ENCODE results near the gene HDAC1.
"Not testable (repeated sequence)": the region's sequence is repeated elsewhere in the genome, so short reads cannot be mapped to it uniquely, and the experiment has no call there.

HDAC1 gene

GRCh38 chr1:32256473-32257226, 35.2 kb upstream of the HDAC1 start:
- no peak overlapping the region for H3K9ac ChIP-seq (ENCODE audit: low read depth, low read length, poor library complexity, severe bottlenecking)
- peaks cover 91% of the 10 kb centered on the region for H3K79me2 ChIP-seq (ENCODE audit: insufficient read depth, low read length)
- H3K4me1 ChIP-seq (ENCODE audit: insufficient read depth, low read length, poor library complexity, severe bottlenecking), result peaks cover 39% of the 10 kb centered on the region
- H3F3A ChIP-seq (ENCODE audit: low read depth), result no peaks in the 10 kb centered on the region
- peak overlapping the region; percentile 54 for H3K4me2 ChIP-seq (ENCODE audit: low read depth, low read length, poor library complexity, severe bottlenecking)
- no peaks in the 10 kb centered on the region for H3K9me3 ChIP-seq (ENCODE audit: insufficient read depth, low read depth, low read length)
- H3K36me3 ChIP-seq (ENCODE audit: insufficient read depth, low read length), result no peaks in the 10 kb centered on the region
- H3K4me3 ChIP-seq (ENCODE audit: low read length, poor library complexity, severe bottlenecking), result peak overlapping the region; percentile 45
- no peaks in the 10 kb centered on the region for H3K27me3 ChIP-seq (ENCODE audit: insufficient read depth, low read length, poor library complexity, severe bottlenecking)
- H2AFZ ChIP-seq (ENCODE audit: low read length), result no peak overlapping the region
- peaks cover 20% of the 10 kb centered on the region for H4K20me1 ChIP-seq (ENCODE audit: insufficient read depth, low read length, poor library complexity, severe bottlenecking)
- TF ChIP-seq, protein P1, sequence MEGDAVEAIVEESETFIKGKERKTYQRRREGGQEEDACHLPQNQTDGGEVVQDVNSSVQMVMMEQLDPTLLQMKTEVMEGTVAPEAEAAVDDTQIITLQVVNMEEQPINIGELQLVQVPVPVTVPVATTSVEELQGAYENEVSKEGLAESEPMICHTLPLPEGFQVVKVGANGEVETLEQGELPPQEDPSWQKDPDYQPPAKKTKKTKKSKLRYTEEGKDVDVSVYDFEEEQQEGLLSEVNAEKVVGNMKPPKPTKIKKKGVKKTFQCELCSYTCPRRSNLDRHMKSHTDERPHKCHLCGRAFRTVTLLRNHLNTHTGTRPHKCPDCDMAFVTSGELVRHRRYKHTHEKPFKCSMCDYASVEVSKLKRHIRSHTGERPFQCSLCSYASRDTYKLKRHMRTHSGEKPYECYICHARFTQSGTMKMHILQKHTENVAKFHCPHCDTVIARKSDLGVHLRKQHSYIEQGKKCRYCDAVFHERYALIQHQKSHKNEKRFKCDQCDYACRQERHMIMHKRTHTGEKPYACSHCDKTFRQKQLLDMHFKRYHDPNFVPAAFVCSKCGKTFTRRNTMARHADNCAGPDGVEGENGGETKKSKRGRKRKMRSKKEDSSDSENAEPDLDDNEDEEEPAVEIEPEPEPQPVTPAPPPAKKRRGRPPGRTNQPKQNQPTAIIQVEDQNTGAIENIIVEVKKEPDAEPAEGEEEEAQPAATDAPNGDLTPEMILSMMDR (conservative IDR thresholded peaks at IDR 0.05; ENCODE audit: low read length), result no peak
- no peak for TF ChIP-seq EZH2phosphoT487 (IDR thresholded peaks at IDR 0.05; ENCODE audit: borderline replicate concordance)
- no peaks in the 10 kb centered on the region for H3K9me2 ChIP-seq (replicated peaks; ENCODE audit: low read depth, low read length)

DNA sequence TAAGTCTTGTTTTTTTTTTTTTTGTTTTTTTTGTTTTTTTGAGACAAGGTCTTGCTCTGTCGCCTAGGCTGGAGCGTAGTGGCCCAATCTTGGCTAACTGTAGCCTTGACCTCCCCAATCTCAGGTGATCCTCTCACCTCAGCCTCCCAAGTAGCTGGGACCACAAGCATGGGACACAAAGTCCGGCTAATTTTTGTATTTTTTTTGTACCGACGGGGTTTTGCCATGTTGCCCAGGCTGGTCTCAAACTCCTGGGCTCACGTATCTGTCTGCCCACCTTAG, 34.7 kb upstream of the HDAC1 start:
- H3K4me2 ChIP-seq (ENCODE audit: low read depth, low read length, poor library complexity, severe bottlenecking), result peak overlapping the region; percentile 54
- TF ChIP-seq, protein P1 (conservative IDR thresholded peaks at IDR 0.05; ENCODE audit: low read length), result no peak
- no peak for TF ChIP-seq EZH2phosphoT487 (IDR thresholded peaks at IDR 0.05; ENCODE audit: borderline replicate concordance)
- H3F3A ChIP-seq (ENCODE audit: low read depth), result no peaks in the 10 kb centered on the region
- H3K79me2 ChIP-seq (ENCODE audit: insufficient read depth, low read length), result peaks cover 90% of the 10 kb centered on the region
- H3K36me3 ChIP-seq (ENCODE audit: insufficient read depth, low read length), result no peaks in the 10 kb centered on the region
- H4K20me1 ChIP-seq (ENCODE audit: insufficient read depth, low read length, poor library complexity, severe bottlenecking), result peaks cover 20% of the 10 kb centered on the region
- H3K4me3 ChIP-seq (ENCODE audit: low read length, poor library complexity, severe bottlenecking), result peak overlapping the region; percentile 45
- H3K9me2 ChIP-seq (replicated peaks; ENCODE audit: low read depth, low read length), result no peaks in the 10 kb centered on the region
- H3K9ac ChIP-seq (ENCODE audit: low read depth, low read length, poor library complexity, severe bottlenecking), result no peak overlapping the region
- no peak overlapping the region for H2AFZ ChIP-seq (ENCODE audit: low read length)
- peaks cover 34% of the 10 kb centered on the region for H3K4me1 ChIP-seq (ENCODE audit: insufficient read depth, low read length, poor library complexity, severe bottlenecking)
- H3K27me3 ChIP-seq (ENCODE audit: insufficient read depth, low read length, poor library complexity, severe bottlenecking), result no peaks in the 10 kb centered on the region
- H3K9me3 ChIP-seq (ENCODE audit: insufficient read depth, low read depth, low read length), result no peaks in the 10 kb centered on the region

DNA sequence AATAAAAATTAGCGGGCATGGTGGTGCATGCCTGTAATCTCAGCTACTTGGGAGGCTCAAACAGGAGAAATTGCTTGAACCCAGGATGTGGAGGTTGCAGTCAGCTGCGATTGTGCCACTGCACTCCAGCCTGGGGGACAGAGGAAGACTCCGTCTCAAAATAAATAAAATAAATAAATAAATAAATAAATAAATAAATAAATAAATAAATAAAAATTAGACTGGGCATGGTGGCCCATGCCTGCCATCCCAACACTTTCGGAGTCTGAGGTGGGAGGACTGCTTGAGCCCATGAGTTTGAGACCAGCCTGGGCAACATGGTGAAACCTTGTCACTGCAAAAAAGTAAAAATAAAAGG, 28.7 kb upstream of the HDAC1 start:
- H2AFZ ChIP-seq (ENCODE audit: low read length); H3K9me2 ChIP-seq (replicated peaks; ENCODE audit: low read depth, low read length); H4K20me1 ChIP-seq (ENCODE audit: insufficient read depth, low read length, poor library complexity, severe bottlenecking); H3K4me3 ChIP-seq (ENCODE audit: low read length, poor library complexity, severe bottlenecking); H3K9me3 ChIP-seq (ENCODE audit: insufficient read depth, low read depth, low read length); H3K4me2 ChIP-seq (ENCODE audit: low read depth, low read length, poor library complexity, severe bottlenecking); H3K27me3 ChIP-seq (ENCODE audit: insufficient read depth, low read length, poor library complexity, severe bottlenecking); H3K36me3 ChIP-seq (ENCODE audit: insufficient read depth, low read length); H3K9ac ChIP-seq (ENCODE audit: low read depth, low read length, poor library complexity, severe bottlenecking): not testable (repeated sequence)
- Histone ChIP-seq H3K4me1 (ENCODE audit: insufficient read depth, low read length, poor library complexity, severe bottlenecking) (peaks cover 39% of the 10 kb centered on the region), H3K79me2 (ENCODE audit: insufficient read depth, low read length) (peaks cover 65% of the 10 kb centered on the region), H3F3A (ENCODE audit: low read depth) (peaks cover 11% of the 10 kb centered on the region; the same call in 1 of the 2 replicates)

DNA sequence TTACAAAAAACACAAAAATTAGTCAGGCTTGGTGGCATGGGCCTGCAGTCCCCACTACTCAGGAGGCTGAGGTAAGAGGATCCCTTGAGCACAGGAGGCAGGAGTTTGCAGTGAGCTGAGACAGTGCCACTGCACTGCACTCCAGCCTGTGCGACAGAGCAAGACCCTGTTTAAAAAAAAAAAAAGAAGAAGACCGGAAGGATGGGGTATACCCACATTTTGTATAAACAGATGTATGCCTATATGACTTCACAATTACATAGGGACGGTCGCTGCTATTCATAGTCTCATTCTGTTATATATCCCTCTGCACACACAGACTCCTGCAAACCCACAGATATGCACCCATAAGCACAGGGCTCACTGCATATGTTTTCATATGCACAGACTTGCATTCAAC, 28.1 kb upstream of the HDAC1 start:
- Histone ChIP-seq H3K9ac (ENCODE audit: low read depth, low read length, poor library complexity, severe bottlenecking) (peak overlapping the region; percentile 20), H3K4me2 (ENCODE audit: low read depth, low read length, poor library complexity, severe bottlenecking) (peak overlapping the region; percentile 20), H4K20me1 (ENCODE audit: insufficient read depth, low read length, poor library complexity, severe bottlenecking) (peaks cover 9% of the 10 kb centered on the region), H3K36me3 (ENCODE audit: insufficient read depth, low read length) (no peaks in the 10 kb centered on the region), H3K4me1 (ENCODE audit: insufficient read depth, low read length, poor library complexity, severe bottlenecking) (peaks cover 39% of the 10 kb centered on the region), H2AFZ (ENCODE audit: low read length) (no peak overlapping the region), H3K79me2 (ENCODE audit: insufficient read depth, low read length) (peaks cover 60% of the 10 kb centered on the region), H3K9me3 (ENCODE audit: insufficient read depth, low read depth, low read length) (no peaks in the 10 kb centered on the region), H3K27me3 (ENCODE audit: insufficient read depth, low read length, poor library complexity, severe bottlenecking) (no peaks in the 10 kb centered on the region), H3F3A (ENCODE audit: low read depth) (peaks cover 11% of the 10 kb centered on the region; the same call in 1 of the 2 replicates), H3K9me2 (replicated peaks; ENCODE audit: low read depth, low read length) (no peaks in the 10 kb centered on the region), H3K4me3 (ENCODE audit: low read length, poor library complexity, severe bottlenecking) (no peak overlapping the region)
- no peak for TF ChIP-seq EZH2phosphoT487 (IDR thresholded peaks at IDR 0.05; ENCODE audit: borderline replicate concordance)
- TF ChIP-seq, protein P1 (conservative IDR thresholded peaks at IDR 0.05; ENCODE audit: low read length), result no peak
